ENCODE results near the gene ATOH8.

ATOH8 gene

GRCh38 chr2:85759257-85759613 is 5.4 kb downstream of the ATOH8 start:
- no peak for TF ChIP-seq CTCF (IDR thresholded peaks at IDR 0.05; ENCODE audit: low read depth, low read length, missing control alignments)
- H3K4me3 ChIP-seq (ENCODE audit: low read depth, low read length) = no peak overlapping the region
- no peak for DNase-seq (ENCODE audit: low read depth)

- no peak overlapping the region for H3K4me3 ChIP-seq (ENCODE audit: low read depth, low read length)
- TF ChIP-seq CTCF (IDR thresholded peaks at IDR 0.05; ENCODE audit: low read depth, low read length, missing control alignments) = no peak
- DNase-seq (ENCODE audit: low read depth) = no peak
Observed at GRCh38 chr2:85760371-85760770, 6.6 kb downstream of the ATOH8 start.

GRCh38 chr2:85760872-85761271 is 7.1 kb downstream of the ATOH8 start:
- no peak overlapping the region for H3K4me3 ChIP-seq (ENCODE audit: low read depth, low read length)
- no peak for DNase-seq (ENCODE audit: low read depth)
- no peak for TF ChIP-seq CTCF (IDR thresholded peaks at IDR 0.05; ENCODE audit: low read depth, low read length, missing control alignments)

GRCh38 chr2:85761512-85761944 is 7.7 kb downstream of the ATOH8 start:
- no peak overlapping the region for H3K4me3 ChIP-seq (ENCODE audit: low read depth, low read length)
- no peak for DNase-seq (ENCODE audit: low read depth)
- TF ChIP-seq CTCF (IDR thresholded peaks at IDR 0.05; ENCODE audit: low read depth, low read length, missing control alignments) = no peak

GRCh38 chr2:85761946-85762345 is 8.2 kb downstream of the ATOH8 start:
- H3K4me3 ChIP-seq (ENCODE audit: low read depth, low read length) = no peak overlapping the region
- TF ChIP-seq CTCF (IDR thresholded peaks at IDR 0.05; ENCODE audit: low read depth, low read length, missing control alignments) = no peak
- DNase-seq (ENCODE audit: low read depth) = no peak

GRCh38 chr2:85763132-85763531 is 9.3 kb downstream of the ATOH8 start:
- no peak for DNase-seq (ENCODE audit: low read depth)
- no peak overlapping the region for H3K4me3 ChIP-seq (ENCODE audit: low read depth, low read length)
- no peak for TF ChIP-seq CTCF (IDR thresholded peaks at IDR 0.05; ENCODE audit: low read depth, low read length, missing control alignments)

GRCh38 chr2:85763831-85764230 is 10.0 kb downstream of the ATOH8 start:
- TF ChIP-seq CTCF (IDR thresholded peaks at IDR 0.05; ENCODE audit: low read depth, low read length, missing control alignments) = no peak
- no peak overlapping the region for H3K4me3 ChIP-seq (ENCODE audit: low read depth, low read length)
- DNase-seq (ENCODE audit: low read depth) = no peak

Data from GM12864 (cell line).